ENCODE data around the gene MYOM1.
"Not testable (repeated sequence)": the region's sequence is repeated elsewhere in the genome, so short reads cannot be mapped to it uniquely, and the experiment has no call there.

Gene MYOM1

DNA sequence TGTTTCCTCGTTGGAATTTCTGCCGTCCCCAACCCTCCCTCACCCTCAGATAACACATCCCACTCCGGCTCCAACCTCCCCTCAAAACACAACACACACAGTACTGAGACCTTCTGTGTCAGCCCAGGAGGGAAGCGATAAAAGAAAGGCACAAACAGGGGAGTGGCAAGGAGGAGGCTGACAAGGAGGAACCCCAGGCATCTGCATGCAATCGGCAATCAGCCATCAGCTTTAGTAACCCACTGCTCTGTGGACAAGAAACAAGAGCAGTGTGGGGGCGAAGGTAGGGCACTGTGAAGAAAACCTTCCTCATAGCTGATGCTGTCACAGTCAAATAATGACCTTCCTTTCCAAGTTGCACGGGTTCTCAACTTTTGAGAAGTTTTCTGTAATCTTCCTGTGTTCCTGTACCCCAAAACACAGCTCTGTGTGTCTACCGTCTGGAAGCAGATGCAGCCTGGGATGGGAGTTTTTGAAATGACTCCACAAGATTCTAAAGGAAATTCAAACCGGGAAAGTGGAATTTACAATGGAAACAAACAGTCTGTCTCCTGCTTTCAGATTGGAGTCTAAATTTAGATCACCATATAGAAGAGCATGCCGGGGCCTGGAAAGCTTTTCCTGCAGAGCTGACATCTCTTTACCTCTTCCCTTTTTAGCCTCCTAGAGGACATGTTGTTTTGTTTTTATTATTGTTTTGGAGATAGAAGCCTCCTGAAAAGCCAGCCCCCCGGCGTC is 190.4 kb downstream of the MYOM1 start:
- no peak for DNase-seq (ENCODE audit: low spot score)

DNA sequence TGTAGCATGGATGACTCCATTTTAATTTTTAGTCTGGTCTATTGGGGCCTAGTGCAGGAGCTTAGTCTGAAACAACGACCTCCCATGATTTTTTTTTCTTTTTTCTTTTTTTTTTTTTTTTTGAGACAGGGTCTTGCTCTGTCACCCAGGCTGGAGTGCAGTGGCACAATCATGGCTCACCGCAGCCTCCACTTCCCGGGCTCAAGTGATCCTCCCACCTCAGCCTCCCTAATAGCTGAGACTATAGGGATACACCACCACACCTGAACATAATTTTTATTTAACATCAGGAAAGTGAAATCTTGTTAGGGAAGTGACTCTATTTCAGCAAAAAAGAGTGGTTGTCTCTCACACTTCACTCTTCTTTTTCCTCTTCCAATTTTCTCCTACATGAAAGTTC is 191.7 kb downstream of the MYOM1 start:
- not testable (repeated sequence) for DNase-seq (ENCODE audit: low spot score)

DNA sequence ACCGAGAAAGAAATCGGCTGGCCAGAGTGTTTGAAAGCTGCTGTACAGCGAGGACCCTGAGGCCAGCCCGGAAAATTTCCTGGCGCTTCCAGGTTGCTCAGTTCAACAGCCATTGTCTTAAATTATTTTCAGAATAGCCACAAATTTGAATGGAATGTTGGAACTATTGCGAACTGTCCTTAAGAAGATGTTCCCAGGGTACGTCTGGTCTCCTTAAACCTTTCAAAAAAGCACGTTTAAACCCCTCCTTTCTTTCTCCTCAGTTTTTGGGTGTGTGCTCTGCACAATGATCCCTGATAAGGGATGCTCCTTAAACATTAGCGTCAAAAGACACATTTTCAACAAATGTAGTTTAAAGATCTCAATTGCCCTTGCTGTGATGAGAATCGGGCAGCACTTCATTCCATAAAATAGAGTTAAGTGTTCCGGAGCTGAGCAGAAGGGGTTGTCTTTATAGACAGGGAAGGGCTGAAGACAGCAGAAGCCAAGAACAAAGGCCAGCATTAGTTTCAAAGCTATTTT is 192.3 kb downstream of the MYOM1 start:
- DNase-seq (ENCODE audit: low spot score) = no peak

DNA sequence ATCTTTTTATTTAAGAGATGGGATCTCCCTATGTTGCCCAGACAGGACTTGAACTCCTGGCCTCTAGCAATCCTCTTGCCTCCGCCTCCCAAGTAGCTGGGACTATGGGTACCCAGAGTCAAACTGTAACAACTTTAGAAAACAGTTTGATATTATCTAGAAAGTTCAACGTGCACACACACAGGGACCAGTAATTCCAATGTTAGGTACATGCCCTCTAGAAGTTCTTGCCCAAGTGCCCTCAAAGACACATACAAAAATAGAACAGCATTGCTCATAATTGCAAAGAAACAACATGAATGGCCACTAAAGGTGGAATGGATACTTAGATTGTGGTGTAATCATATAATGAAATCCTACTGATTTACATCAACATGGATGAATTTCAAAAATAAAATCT is 194.2 kb downstream of the MYOM1 start:
- no peak for DNase-seq (ENCODE audit: low spot score)

DNA sequence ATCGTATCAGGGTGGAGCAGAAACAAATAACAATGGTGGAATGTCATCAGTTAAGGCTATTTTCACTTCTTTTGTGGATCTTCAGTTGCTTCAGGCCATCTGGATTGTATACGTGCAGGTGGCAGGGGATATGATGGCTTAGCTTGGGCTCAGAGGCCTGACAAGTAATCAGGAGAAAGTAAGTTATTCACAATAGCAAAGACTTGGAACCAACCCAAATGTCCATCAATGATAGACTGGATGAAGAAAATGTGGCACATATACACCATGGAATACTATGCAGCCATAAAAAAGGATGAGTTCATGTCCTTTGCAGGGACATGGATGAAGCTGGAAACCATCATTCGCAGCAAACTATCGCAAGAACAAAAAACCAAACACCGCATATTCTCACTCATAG is 196.2 kb downstream of the MYOM1 start:
- DNase-seq (ENCODE audit: low spot score) = not testable (repeated sequence)

Data from HuH-7.5 (cell line).